HepG2 (cell line): ENCODE data around the gene TTYH2. TPM values are rescaled to one million over a fixed set of nuclear protein-coding genes. Genes with fewer than 3 reads are reported as not detected.

Experiments
- ARID5B ChIP-seq: IDR thresholded peaks from 2 replicates; pipeline ENCODE4 v1.4.0; 2020; ENCODE audit warnings: mild to moderate bottlenecking, missing genetic modification reagents
- BORCS8-MEF2B ChIP-seq: sonication (generic); formaldehyde crosslinking; IDR thresholded peaks from 2 replicates; pipeline ENCODE4 v1.8.0; 2022; ENCODE audit warnings: mild to moderate bottlenecking, missing genetic modification reagents
- MYC ChIP-seq: sonication (generic); formaldehyde crosslinking; IDR thresholded peaks from 2 replicates; pipeline ENCODE4 v1.9.0; 2021; ENCODE audit warnings: missing genetic modification reagents, borderline replicate concordance
- NONO ChIP-seq, 2 experiments: fragments of 450-650 bp in 1 of 2; sonication (generic) in 1 of 2; formaldehyde crosslinking in 1 of 2; IDR thresholded peaks in 1 of 2; conservative IDR thresholded peaks in 1 of 2; 2 replicates each; pipeline versions ENCODE4 v1.6.1 to v1.8.0; 2017 to 2022; ENCODE audit warnings: mild to moderate bottlenecking in 1 of 2, missing genetic modification reagents in 1 of 2, moderate library complexity in 1 of 2
- RBM39 ChIP-seq: fragments of 200-400 bp; formaldehyde crosslinking; IDR thresholded peaks from one replicate; pipeline ENCODE4 v1.6.1; 2018; ENCODE audit warnings: antibody characterized with exemption, mild to moderate bottlenecking, low read depth, low read length; ENCODE audit not compliant: poor library complexity, severe bottlenecking
- TFDP2 ChIP-seq: sonication (generic); formaldehyde crosslinking; IDR thresholded peaks from 2 replicates; pipeline ENCODE4 v1.4.0; 2020; ENCODE audit warnings: missing genetic modification reagents
- ZFP91 ChIP-seq: sonication (generic); formaldehyde crosslinking; IDR thresholded peaks from 2 replicates; pipeline ENCODE4 v1.9.0; 2022; ENCODE audit warnings: missing genetic modification reagents, mild to moderate bottlenecking, borderline replicate concordance
- ZNF616 ChIP-seq: sonication (generic); formaldehyde crosslinking; IDR thresholded peaks from 2 replicates; pipeline ENCODE4 v1.5.0; 2020; ENCODE audit warnings: low read depth, mild to moderate bottlenecking, missing genetic modification reagents
- ZNF704 ChIP-seq: sonication (generic); formaldehyde crosslinking; IDR thresholded peaks from 2 replicates; pipeline ENCODE4 v1.8.1; 2023; ENCODE audit warnings: mild to moderate bottlenecking, inconsistent platforms, moderate library complexity, missing genetic modification reagents, borderline replicate concordance
- ZNF710 ChIP-seq: sonication (generic); formaldehyde crosslinking; IDR thresholded peaks from 2 replicates; pipeline ENCODE4 v1.5.0; 2020; ENCODE audit warnings: mild to moderate bottlenecking, missing genetic modification reagents, borderline replicate concordance
- ZNF800 ChIP-seq: sonication (generic); formaldehyde crosslinking; IDR thresholded peaks from 2 replicates; pipeline ENCODE4 v1.4.0; 2020; ENCODE audit warnings: missing genetic modification reagents
- polyA plus RNA-seq, 8 experiments: library from polyadenylated mRNA; depleted of rRNA in 3 of 8; stranded (reverse) in 7 of 8; unstranded in 1 of 8; fragments of >200 nt; fragmentation: Illumina TruSeq in 4 of 8; extraction: Trizol in 4 of 8; gene quantifications; 2 replicates each; pipeline versions ENCODE4 v1.2.1 to v1.2.3, GENCODE V29; 2011 to 2016; ENCODE audit warnings: low read depth in 4 of 8, missing spikeins in 1 of 8, mixed read lengths in 1 of 8; ENCODE audit not compliant: insufficient read depth in 1 of 8
- total RNA-seq, 5 experiments: library from RNA; depleted of rRNA; stranded (reverse); fragments of >200 nt; fragmentation: Illumina TruSeq; extraction: Trizol; gene quantifications; 2 replicates each; pipeline ENCODE4 v1.2.3, GENCODE V29; 2016; ENCODE audit warnings: low read depth in 1 of 5

TTYH2 gene
- total and polyA plus RNA-seq, 2 of the 13 experiments (the other 11 are each of a cell fraction or from before 2014, with no cell fraction given) = 0.77 to 0.96 TPM

- 0 out of 2 replicates have a peak, but pooled peaks have one; percentile 22 for TF ChIP-seq TFDP2
- TF ChIP-seq ZNF710 = 0 out of 2 replicates have a peak, but pooled peaks have one; percentile 24
- 0 out of 2 replicates have a peak, but pooled peaks have one; percentile 31 for TF ChIP-seq ZNF800
- peak; percentile 65; the same call in 1 of the 2 replicates for TF ChIP-seq BORCS8-MEF2B (CRISPR knock-in tag)
- peak; percentile 29; the same call in 1 of the 2 replicates for TF ChIP-seq MYC
- no peak for TF ChIP-seq NONO (IDR thresholded peaks at IDR 0.05)
- no peak for TF ChIP-seq NONO (CRISPR knock-in tag; conservative IDR thresholded peaks at IDR 0.05)
- no peak for TF ChIP-seq ZNF616 (CRISPR knock-in tag)
- TF ChIP-seq ARID5B (CRISPR knock-in tag) = peak; percentile 15; the same call in 1 of the 2 replicates
- 0 out of 2 replicates have a peak, but pooled peaks have one; percentile 15 for TF ChIP-seq ZNF704
- peak; percentile 46 for TF ChIP-seq RBM39
- TF ChIP-seq ZFP91 (CRISPR knock-in tag) = peak; percentile 57; the same call in 1 of the 2 replicates
These were observed 13.9 kb upstream of the TTYH2 start (continued) for GRCh38 chr17:74199306-74200092.
